ENCODE data around the gene ABR. TPM values are rescaled to one million over a fixed set of nuclear protein-coding genes. Genes with fewer than 3 reads are reported as not detected.
"Not testable (repeated sequence)": the region's sequence is repeated elsewhere in the genome, so short reads cannot be mapped to it uniquely, and the experiment has no call there.

ABR gene
- total RNA-seq, 1 experiment from 2014 or later = 19.0 TPM

- DNase-seq (ENCODE audit: extremely low read depth, low read depth) = peak; percentile 40
Observed at GRCh38 chr17:1153795-1154546, 25.8 kb downstream of the ABR start.

GRCh38 chr17:1152582-1152981, 27.2 kb downstream of the ABR start:
- not testable (repeated sequence) for DNase-seq (ENCODE audit: extremely low read depth, low read depth)

- DNase-seq (ENCODE audit: extremely low read depth, low read depth) = no peak
Observed at GRCh38 chr17:1150863-1151600, 28.7 kb downstream of the ABR start.

- no peak for DNase-seq (ENCODE audit: extremely low read depth, low read depth)
Observed at GRCh38 chr17:1149869-1150268, 29.9 kb downstream of the ABR start.

- DNase-seq (ENCODE audit: extremely low read depth, low read depth) = peak; percentile 78
Observed at GRCh38 chr17:1147664-1148063, 32.1 kb downstream of the ABR start.

- DNase-seq (ENCODE audit: extremely low read depth, low read depth) = no peak
Observed at GRCh38 chr17:1146561-1147265, 33.1 kb downstream of the ABR start.

- no peak for DNase-seq (ENCODE audit: extremely low read depth, low read depth)
Observed at GRCh38 chr17:1145311-1145986, 34.3 kb downstream of the ABR start.

GRCh38 chr17:1144162-1144561, 35.6 kb downstream of the ABR start:
- no peak for DNase-seq (ENCODE audit: extremely low read depth, low read depth)

GRCh38 chr17:1143573-1143972, 36.2 kb downstream of the ABR start:
- DNase-seq (ENCODE audit: extremely low read depth, low read depth) = no peak

- DNase-seq (ENCODE audit: extremely low read depth, low read depth) = no peak
Observed at GRCh38 chr17:1142561-1142971, 37.2 kb downstream of the ABR start.

GRCh38 chr17:1137465-1137894, 42.3 kb downstream of the ABR start:
- DNase-seq (ENCODE audit: extremely low read depth, low read depth) = no peak

- DNase-seq (ENCODE audit: extremely low read depth, low read depth) = no peak
Observed at GRCh38 chr17:1136748-1137147, 43.0 kb downstream of the ABR start.

GRCh38 chr17:1134634-1135324, 45.0 kb downstream of the ABR start:
- no peak for DNase-seq (ENCODE audit: extremely low read depth, low read depth)

GRCh38 chr17:1130191-1130590, 49.6 kb downstream of the ABR start:
- DNase-seq (ENCODE audit: extremely low read depth, low read depth) = no peak

- DNase-seq (ENCODE audit: extremely low read depth, low read depth) = not testable (repeated sequence)
Observed at GRCh38 chr17:1128463-1128862, 51.3 kb downstream of the ABR start.

- DNase-seq (ENCODE audit: extremely low read depth, low read depth) = no peak
Observed at GRCh38 chr17:1126801-1127550, 52.8 kb downstream of the ABR start.

- DNase-seq (ENCODE audit: extremely low read depth, low read depth) = no peak
Observed at GRCh38 chr17:1126250-1126797, 53.5 kb downstream of the ABR start.

GRCh38 chr17:1125788-1126145, 54.0 kb downstream of the ABR start:
- DNase-seq (ENCODE audit: extremely low read depth, low read depth) = no peak

Measured in NCI-H460 (cell line).